ENCODE measurements around the gene RBM33. TPM values are rescaled to one million over a fixed set of nuclear protein-coding genes. Genes with fewer than 3 reads are reported as not detected.

Gene RBM33
- total RNA-seq, 1 donor from 2014 or later, result 62.8 TPM

GRCh38 chr7:155829796-155830470 is 185.5 kb downstream of the RBM33 start:
- intact Hi-C loops (cut with DNase I), result no loop called here
- Histone ChIP-seq H3K4me3 (no peak overlapping the region), H3K4me1 (no peaks in the 10 kb centered on the region), H3K36me3 (no peaks in the 10 kb centered on the region), H3K27me3 (no peaks in the 10 kb centered on the region), H3K27ac (no peak overlapping the region), H3K9me3 (no peaks in the 10 kb centered on the region)
- TF ChIP-seq, protein P1, sequence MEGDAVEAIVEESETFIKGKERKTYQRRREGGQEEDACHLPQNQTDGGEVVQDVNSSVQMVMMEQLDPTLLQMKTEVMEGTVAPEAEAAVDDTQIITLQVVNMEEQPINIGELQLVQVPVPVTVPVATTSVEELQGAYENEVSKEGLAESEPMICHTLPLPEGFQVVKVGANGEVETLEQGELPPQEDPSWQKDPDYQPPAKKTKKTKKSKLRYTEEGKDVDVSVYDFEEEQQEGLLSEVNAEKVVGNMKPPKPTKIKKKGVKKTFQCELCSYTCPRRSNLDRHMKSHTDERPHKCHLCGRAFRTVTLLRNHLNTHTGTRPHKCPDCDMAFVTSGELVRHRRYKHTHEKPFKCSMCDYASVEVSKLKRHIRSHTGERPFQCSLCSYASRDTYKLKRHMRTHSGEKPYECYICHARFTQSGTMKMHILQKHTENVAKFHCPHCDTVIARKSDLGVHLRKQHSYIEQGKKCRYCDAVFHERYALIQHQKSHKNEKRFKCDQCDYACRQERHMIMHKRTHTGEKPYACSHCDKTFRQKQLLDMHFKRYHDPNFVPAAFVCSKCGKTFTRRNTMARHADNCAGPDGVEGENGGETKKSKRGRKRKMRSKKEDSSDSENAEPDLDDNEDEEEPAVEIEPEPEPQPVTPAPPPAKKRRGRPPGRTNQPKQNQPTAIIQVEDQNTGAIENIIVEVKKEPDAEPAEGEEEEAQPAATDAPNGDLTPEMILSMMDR (IDR thresholded peaks at IDR 0.05), result no peak
- ATAC-seq (no peak), DNase-seq (no peak)

Other genes starting within 250 kb of the RBM33 start
- not detected for gene EN2, start 186.5 kb upstream of the RBM33 start, total RNA-seq
- gene CNPY1, start 98.1 kb upstream of the RBM33 start, total RNA-seq, result not detected
- gene SHH, start 167.8 kb downstream of the RBM33 start, total RNA-seq, result 10.1 TPM